ENCODE measurements around the gene MT1X. TPM values are rescaled to one million over a fixed set of nuclear protein-coding genes. Genes with fewer than 3 reads are reported as not detected.
"Not testable (repeated sequence)": the region's sequence is repeated elsewhere in the genome, so short reads cannot be mapped to it uniquely, and the experiment has no call there.

Gene MT1X
- total RNA-seq, 1 donor from 2014 or later = 36.3 TPM

GRCh38 chr16:56669005-56669839 is 13.0 kb upstream of the MT1X start, which contains the start of gene MT1H:
Gene MT1H, plus strand, starts transcription at chr16:56669814. Its CDS starts 71 bp downstream, at chr16:56669885.
- ATAC-seq (ENCODE audit: low read depth) (no peak), DNase-seq (no peak)
- no peaks in the 10 kb centered on the region for H3K36me3 Mint-ChIP-seq (ENCODE audit: low read depth)
- TF ChIP-seq CTCF (IDR thresholded peaks at IDR 0.05) = no peak
- ChIA-PET CTCF (interaction anchor here (0.9 kb wide), 1 partner anchor 33 kb away, joined by 3 read pairs; no protein-coding TSS in a partner anchor), POLR2A (no interaction called here)
- H3K4me3 Mint-ChIP-seq = peak within 1 kb of the TSS; percentile 40
- no peak within 1 kb of the TSS for H3K27ac Mint-ChIP-seq
- intact Hi-C loops (cut with micrococcal nuclease) = no loop called here
- peaks cover 2% of the 10 kb centered on the region for H3K4me1 Mint-ChIP-seq
- no peaks in the 10 kb centered on the region for H3K9me3 Mint-ChIP-seq
- H3K27me3 Mint-ChIP-seq = peaks cover 79% of the 10 kb centered on the region

- Mint-ChIP-seq H3K4me1 (peaks cover 2% of the 10 kb centered on the region), H3K27me3 (peaks cover 82% of the 10 kb centered on the region), H3K36me3 (ENCODE audit: low read depth) (no peaks in the 10 kb centered on the region), H3K9me3 (no peaks in the 10 kb centered on the region), H3K4me3 (peak overlapping the region; percentile 40), H3K27ac (no peak overlapping the region)
- no peak for TF ChIP-seq CTCF (IDR thresholded peaks at IDR 0.05)
- DNase-seq (no peak), ATAC-seq (ENCODE audit: low read depth) (no peak)
- CTCF ChIA-PET = interaction anchor here (0.9 kb wide), 1 partner anchor 32 kb away, joined by 3 read pairs; no protein-coding TSS in a partner anchor
- POLR2A ChIA-PET = no interaction called here
- intact Hi-C loops (cut with micrococcal nuclease) = loop anchor here (5.0 kb wide), 1 partner anchor 38 kb away; the partner anchor contains the start of gene MT1M
Measured at GRCh38 chr16:56669840-56670619, 12.2 kb upstream of the MT1X start.

GRCh38 chr16:56670620-56670934 is 11.7 kb upstream of the MT1X start:
- TF ChIP-seq CTCF (IDR thresholded peaks at IDR 0.05) = no peak
- ChIA-PET CTCF (no interaction called here), POLR2A (no interaction called here)
- no peaks in the 10 kb centered on the region for H3K9me3 Mint-ChIP-seq
- no peak overlapping the region for H3K27ac Mint-ChIP-seq
- DNase-seq = no peak
- peaks cover 6% of the 10 kb centered on the region for H3K4me1 Mint-ChIP-seq
- no peaks in the 10 kb centered on the region for H3K36me3 Mint-ChIP-seq (ENCODE audit: low read depth)
- no peak for ATAC-seq (ENCODE audit: low read depth)
- peaks cover 82% of the 10 kb centered on the region for H3K27me3 Mint-ChIP-seq
- intact Hi-C loops (cut with micrococcal nuclease) = loop anchor here (5.0 kb wide), 1 partner anchor 38 kb away; the partner anchor contains the start of gene MT1M
- H3K4me3 Mint-ChIP-seq = no peak overlapping the region

GRCh38 chr16:56671691-56672090 is 10.6 kb upstream of the MT1X start:
- ATAC-seq (ENCODE audit: low read depth); H3K27ac Mint-ChIP-seq; H3K4me3 Mint-ChIP-seq; POLR2A ChIA-PET; DNase-seq; H3K9me3 Mint-ChIP-seq; H3K36me3 Mint-ChIP-seq (ENCODE audit: low read depth): not testable (repeated sequence)
- peaks cover 74% of the 10 kb centered on the region for H3K27me3 Mint-ChIP-seq
- CTCF ChIA-PET = interaction anchor here (0.7 kb wide), 1 partner anchor 30 kb away, joined by 3 read pairs; no protein-coding TSS in a partner anchor
- peaks cover 11% of the 10 kb centered on the region for H3K4me1 Mint-ChIP-seq
- intact Hi-C loops (cut with micrococcal nuclease) = loop anchor here (5.0 kb wide), 1 partner anchor 39 kb away; the partner anchor contains the start of gene MT1M

GRCh38 chr16:56672171-56672570 is 10.1 kb upstream of the MT1X start:
- H3K4me3 Mint-ChIP-seq; DNase-seq; H3K27ac Mint-ChIP-seq; H3K9me3 Mint-ChIP-seq; H3K36me3 Mint-ChIP-seq (ENCODE audit: low read depth); ATAC-seq (ENCODE audit: low read depth); POLR2A ChIA-PET: not testable (repeated sequence)
- peaks cover 71% of the 10 kb centered on the region for H3K27me3 Mint-ChIP-seq
- intact Hi-C loops (cut with micrococcal nuclease) = loop anchor here (5.0 kb wide), 1 partner anchor 40 kb away; the partner anchor contains the start of gene MT1M
- peaks cover 11% of the 10 kb centered on the region for H3K4me1 Mint-ChIP-seq
- CTCF ChIA-PET = interaction anchor here (0.7 to 1.4 kb wide), 3 partner anchors 30 to 159 kb away, joined by 3 to 4 read pairs (median 4); no protein-coding TSS in a partner anchor
